NB4 (cell line): Measurements from ENCODE around the gene NCS1.

ENCODE experiments used
- DNase-seq: peaks from one replicate; pipeline ENCODE4 v3.0.0; 2010; ENCODE audit warnings: low read depth
- H3K4me3 ChIP-seq: one replicate; pipeline ENCODE4 v1.5.1; 2011; ENCODE audit warnings: mild to moderate bottlenecking, low read depth, low read length, moderate library complexity
- CTCF ChIP-seq: IDR thresholded peaks from one replicate; pipeline ENCODE4 v1.5.1; 2012; ENCODE audit warnings: low read depth, low read length
- MAX ChIP-seq: IDR thresholded peaks from 2 replicates; pipeline ENCODE4 v1.6.1; 2011; ENCODE audit warnings: low read depth, low read length
- MYC ChIP-seq: IDR thresholded peaks from 2 replicates; pipeline ENCODE4 v1.6.1; 2011; ENCODE audit warnings: low read depth, low read length
- POLR2A ChIP-seq: IDR thresholded peaks from 2 replicates; pipeline ENCODE4 v1.6.1; 2011; ENCODE audit warnings: mild to moderate bottlenecking; ENCODE audit not compliant: insufficient read length; ENCODE audit errors: extremely low read depth

The NCS1 gene

GRCh38 chr9:130185017-130185416 lies 12.8 kb downstream of the NCS1 start:
- no peak overlapping the region for H3K4me3 ChIP-seq
- TF ChIP-seq MAX (no peak), CTCF (no peak), POLR2A (no peak), MYC (no peak)
- DNase-seq, result no peak

- no peak overlapping the region for H3K4me3 ChIP-seq
- no peak for DNase-seq
- TF ChIP-seq MYC, result no peak
- TF ChIP-seq POLR2A, result no peak
- TF ChIP-seq CTCF, result no peak
- no peak for TF ChIP-seq MAX
Observed at GRCh38 chr9:130185490-130186031, 13.4 kb downstream of the NCS1 start.

GRCh38 chr9:130186051-130186450 lies 13.8 kb downstream of the NCS1 start:
- DNase-seq, result no peak
- no peak for TF ChIP-seq CTCF
- no peak for TF ChIP-seq POLR2A
- no peak for TF ChIP-seq MYC
- no peak for TF ChIP-seq MAX

GRCh38 chr9:130186839-130187522 lies 14.8 kb downstream of the NCS1 start:
- no peak overlapping the region for H3K4me3 ChIP-seq
- DNase-seq, result peak; percentile 77

More at GRCh38 chr9:130186051-130186450, 13.8 kb downstream of the NCS1 start:
- H3K4me3 ChIP-seq, result no peak overlapping the region

GRCh38 chr9:130187523-130187846 lies 15.3 kb downstream of the NCS1 start:
- no peak overlapping the region for H3K4me3 ChIP-seq
- no peak for TF ChIP-seq MAX
- TF ChIP-seq MYC, result no peak
- TF ChIP-seq POLR2A, result no peak
- no peak for TF ChIP-seq CTCF
- no peak for DNase-seq

More at GRCh38 chr9:130186839-130187522, 14.8 kb downstream of the NCS1 start:
- TF ChIP-seq MYC (no peak), CTCF (no peak), MAX (no peak), POLR2A (no peak)
